Measurements from ENCODE around the gene AP2A2.

Gene AP2A2

GRCh38 chr11:969651-970205 is 44.1 kb downstream of the AP2A2 start:
- no peaks in the 10 kb centered on the region for H3K9me3 ChIP-seq (ENCODE audit: severe bottlenecking)
- peaks cover 35% of the 10 kb centered on the region for H3K36me3 ChIP-seq (ENCODE audit: low read depth)
- ATAC-seq (ENCODE audit: low read depth) = no peak
- no peak overlapping the region for H3K27ac ChIP-seq (ENCODE audit: poor library complexity, severe bottlenecking)
- H3K4me1 ChIP-seq (ENCODE audit: insufficient read depth, poor library complexity, severe bottlenecking) = no peaks in the 10 kb centered on the region
- H3K27me3 ChIP-seq (ENCODE audit: insufficient read depth, poor library complexity, severe bottlenecking) = no peaks in the 10 kb centered on the region
- H3K4me3 ChIP-seq (ENCODE audit: severe bottlenecking) = no peak overlapping the region
- TF ChIP-seq, protein P1, sequence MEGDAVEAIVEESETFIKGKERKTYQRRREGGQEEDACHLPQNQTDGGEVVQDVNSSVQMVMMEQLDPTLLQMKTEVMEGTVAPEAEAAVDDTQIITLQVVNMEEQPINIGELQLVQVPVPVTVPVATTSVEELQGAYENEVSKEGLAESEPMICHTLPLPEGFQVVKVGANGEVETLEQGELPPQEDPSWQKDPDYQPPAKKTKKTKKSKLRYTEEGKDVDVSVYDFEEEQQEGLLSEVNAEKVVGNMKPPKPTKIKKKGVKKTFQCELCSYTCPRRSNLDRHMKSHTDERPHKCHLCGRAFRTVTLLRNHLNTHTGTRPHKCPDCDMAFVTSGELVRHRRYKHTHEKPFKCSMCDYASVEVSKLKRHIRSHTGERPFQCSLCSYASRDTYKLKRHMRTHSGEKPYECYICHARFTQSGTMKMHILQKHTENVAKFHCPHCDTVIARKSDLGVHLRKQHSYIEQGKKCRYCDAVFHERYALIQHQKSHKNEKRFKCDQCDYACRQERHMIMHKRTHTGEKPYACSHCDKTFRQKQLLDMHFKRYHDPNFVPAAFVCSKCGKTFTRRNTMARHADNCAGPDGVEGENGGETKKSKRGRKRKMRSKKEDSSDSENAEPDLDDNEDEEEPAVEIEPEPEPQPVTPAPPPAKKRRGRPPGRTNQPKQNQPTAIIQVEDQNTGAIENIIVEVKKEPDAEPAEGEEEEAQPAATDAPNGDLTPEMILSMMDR (IDR thresholded peaks at IDR 0.05; ENCODE audit: poor library complexity, severe bottlenecking) = no peak
- no peak for DNase-seq (ENCODE audit: low spot score)

DNA sequence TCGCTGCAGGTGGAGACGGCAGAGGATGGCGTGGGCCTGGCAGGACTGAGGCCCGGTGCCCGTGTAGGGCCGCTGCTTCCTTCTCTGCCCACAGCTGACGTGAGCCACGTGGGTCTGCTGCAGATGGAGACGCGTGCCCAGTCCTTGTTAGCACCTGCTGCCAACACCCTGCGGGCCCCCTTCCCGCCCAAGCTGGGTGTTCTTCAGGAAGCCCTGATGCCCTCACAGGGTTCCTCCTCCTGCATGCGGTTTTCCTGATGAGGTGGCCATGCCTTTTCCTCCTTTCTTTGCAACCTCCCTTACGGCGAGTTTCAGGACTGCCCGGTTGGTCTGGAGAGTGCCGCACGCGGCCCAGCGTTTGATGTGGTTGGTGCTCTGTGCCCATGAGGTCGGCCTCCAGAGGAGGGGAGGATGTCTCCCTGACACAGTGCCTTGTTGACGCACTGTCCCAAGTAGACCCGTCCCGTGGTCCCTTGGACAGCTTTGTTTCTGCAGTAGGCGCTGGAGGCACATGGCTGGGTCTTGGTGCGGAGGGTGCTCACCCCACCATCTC is 44.7 kb downstream of the AP2A2 start:
- TF ChIP-seq, protein P1 (IDR thresholded peaks at IDR 0.05; ENCODE audit: poor library complexity, severe bottlenecking) = no peak
- H3K9me3 ChIP-seq (ENCODE audit: severe bottlenecking) = no peaks in the 10 kb centered on the region
- no peaks in the 10 kb centered on the region for H3K27me3 ChIP-seq (ENCODE audit: insufficient read depth, poor library complexity, severe bottlenecking)
- H3K36me3 ChIP-seq (ENCODE audit: low read depth) = peaks cover 35% of the 10 kb centered on the region
- no peak for ATAC-seq (ENCODE audit: low read depth)
- H3K4me1 ChIP-seq (ENCODE audit: insufficient read depth, poor library complexity, severe bottlenecking) = no peaks in the 10 kb centered on the region
- no peak for DNase-seq (ENCODE audit: low spot score)
- H3K27ac ChIP-seq (ENCODE audit: poor library complexity, severe bottlenecking) = no peak overlapping the region
- no peak overlapping the region for H3K4me3 ChIP-seq (ENCODE audit: severe bottlenecking)

DNA sequence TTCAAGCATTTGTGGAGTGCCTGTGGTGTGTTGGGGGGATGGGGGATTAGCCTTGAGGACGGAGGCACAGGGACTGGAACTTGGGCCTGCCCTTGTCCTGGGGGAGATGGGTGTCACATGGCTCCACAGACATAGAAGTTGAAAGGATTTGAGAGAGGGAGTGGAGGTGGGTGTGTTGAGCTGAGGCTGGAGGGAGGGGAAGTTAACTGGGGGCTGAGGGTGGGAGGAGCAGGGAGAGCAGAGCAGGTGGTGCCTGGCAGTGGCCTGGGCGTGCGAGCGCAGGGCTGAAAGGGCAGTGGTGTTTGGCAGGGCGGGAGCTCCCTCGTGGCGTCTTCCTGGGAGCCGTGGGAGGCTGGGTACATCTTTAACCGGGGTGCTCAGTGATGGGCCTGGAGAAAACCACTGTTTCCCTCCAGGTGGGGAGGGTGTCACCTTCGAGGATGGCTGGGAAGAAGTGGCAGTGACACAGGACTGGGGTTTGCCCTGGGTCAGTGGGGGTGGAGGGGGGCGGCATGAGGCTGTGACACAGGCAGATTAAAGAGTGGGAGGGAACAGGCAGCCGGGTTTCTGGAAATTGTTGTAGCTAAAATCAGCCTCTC is 45.5 kb downstream of the AP2A2 start:
- DNase-seq (ENCODE audit: low spot score) = no peak
- Histone ChIP-seq H3K4me3 (ENCODE audit: severe bottlenecking) (no peak overlapping the region), H3K4me1 (ENCODE audit: insufficient read depth, poor library complexity, severe bottlenecking) (no peaks in the 10 kb centered on the region), H3K27me3 (ENCODE audit: insufficient read depth, poor library complexity, severe bottlenecking) (no peaks in the 10 kb centered on the region), H3K27ac (ENCODE audit: poor library complexity, severe bottlenecking) (no peak overlapping the region), H3K36me3 (ENCODE audit: low read depth) (peaks cover 28% of the 10 kb centered on the region), H3K9me3 (ENCODE audit: severe bottlenecking) (no peaks in the 10 kb centered on the region)
- TF ChIP-seq, protein P1 (IDR thresholded peaks at IDR 0.05; ENCODE audit: poor library complexity, severe bottlenecking) = no peak
- no peak for ATAC-seq (ENCODE audit: low read depth)

DNA sequence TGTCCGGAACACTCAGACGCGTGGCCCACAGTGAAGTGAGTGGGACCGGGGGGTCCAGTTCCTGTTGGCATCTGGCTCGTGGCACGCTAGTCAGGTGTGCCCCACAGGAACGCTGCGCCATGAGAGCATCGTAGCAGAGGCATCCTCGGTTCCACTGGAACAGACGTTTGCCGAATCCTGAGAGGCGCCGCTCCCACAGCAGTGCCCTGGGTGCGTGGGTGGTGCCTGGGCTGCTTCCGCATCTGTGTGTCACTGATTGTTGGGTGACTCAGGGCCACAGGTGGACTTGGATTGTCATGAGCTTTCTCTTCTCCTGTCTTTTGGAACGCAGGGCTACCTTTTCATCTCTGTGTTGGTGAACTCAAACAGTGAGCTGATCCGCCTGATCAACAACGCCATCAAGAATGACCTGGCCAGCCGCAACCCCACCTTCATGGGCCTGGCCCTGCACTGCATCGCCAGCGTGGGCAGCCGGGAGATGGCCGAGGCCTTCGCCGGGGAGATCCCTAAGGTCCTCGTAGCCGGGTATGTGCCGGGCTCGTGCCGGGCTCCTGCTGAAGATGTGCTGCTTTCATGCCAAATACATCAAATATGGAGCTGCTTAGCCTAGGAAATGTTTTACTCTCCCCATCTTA is 46.2 kb downstream of the AP2A2 start:
- TF ChIP-seq, protein P1 (IDR thresholded peaks at IDR 0.05; ENCODE audit: poor library complexity, severe bottlenecking) = no peak
- Histone ChIP-seq H3K4me1 (ENCODE audit: insufficient read depth, poor library complexity, severe bottlenecking) (no peaks in the 10 kb centered on the region), H3K27me3 (ENCODE audit: insufficient read depth, poor library complexity, severe bottlenecking) (no peaks in the 10 kb centered on the region), H3K36me3 (ENCODE audit: low read depth) (peaks cover 29% of the 10 kb centered on the region), H3K4me3 (ENCODE audit: severe bottlenecking) (no peak overlapping the region), H3K9me3 (ENCODE audit: severe bottlenecking) (no peaks in the 10 kb centered on the region), H3K27ac (ENCODE audit: poor library complexity, severe bottlenecking) (no peak overlapping the region)
- DNase-seq (ENCODE audit: low spot score) (no peak), ATAC-seq (ENCODE audit: low read depth) (no peak)
